ENCODE data around the gene MICU1. TPM values are rescaled to one million over a fixed set of nuclear protein-coding genes. Genes with fewer than 3 reads are reported as not detected.

The MICU1 gene
- total and polyA plus RNA-seq, 2 donors (not counting 3 experiments of a cell fraction or from before 2014, with no cell fraction given) = 27.5 to 48.0 TPM

GRCh38 chr10:72330069-72330426, 295.8 kb downstream of the MICU1 start:
- TF ChIP-seq POLR2A (IDR thresholded peaks at IDR 0.05; ENCODE audit: low read depth, low read length) (no peak), FOS (IDR thresholded peaks at IDR 0.05; ENCODE audit: borderline replicate concordance, insufficient read depth, low read length) (no peak), GATA2 (IDR thresholded peaks at IDR 0.05; ENCODE audit: insufficient read depth, insufficient read length, low read depth, low read length) (no peak), MYC (IDR thresholded peaks at IDR 0.05; ENCODE audit: low read depth, low read length) (no peak), JUN (IDR thresholded peaks at IDR 0.05; ENCODE audit: borderline replicate concordance, insufficient read depth, insufficient read length, low read depth) (no peak), CTCF (IDR thresholded peaks at IDR 0.05; ENCODE audit: extremely low read depth in 1 of 2, insufficient read depth in 1 of 2, low read depth in 1 of 2, low read length in 2 of 2) (no peak), EZH2 (IDR thresholded peaks at IDR 0.05; ENCODE audit: borderline replicate concordance, low read depth, low read length, severe bottlenecking) (no peak), POLR2AphosphoS5 (IDR thresholded peaks at IDR 0.05; ENCODE audit: insufficient read depth, low read depth, low read length) (no peak)
- TF ChIP-seq, protein P1, sequence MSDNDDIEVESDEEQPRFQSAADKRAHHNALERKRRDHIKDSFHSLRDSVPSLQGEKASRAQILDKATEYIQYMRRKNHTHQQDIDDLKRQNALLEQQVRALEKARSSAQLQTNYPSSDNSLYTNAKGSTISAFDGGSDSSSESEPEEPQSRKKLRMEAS (IDR thresholded peaks at IDR 0.05; ENCODE audit: insufficient read depth, insufficient read length) = no peak
- no peak overlapping the region for H2AFZ ChIP-seq (ENCODE audit: low read depth, low read length)
- BruUV-seq (replicated peaks) = TSS peak; percentile 2
- intact Hi-C loops (cut with micrococcal nuclease) = loop anchor here (5.0 kb wide), 1 partner anchor 353 kb away; no protein-coding TSS in a partner anchor
- FAIRE-seq (no peak), DNase-seq (ENCODE audit: low read depth, low spot score) (no peak)
- no peaks in the 10 kb centered on the region for H4K20me1 ChIP-seq (replicated peaks; ENCODE audit: control insufficient read depth, extremely low read depth, insufficient read depth, low read length)
- ChIA-PET CTCF (interaction anchor here (1.3 to 12.3 kb wide), 5 partner anchors 10 to 282 kb away, joined by 3 to 214 read pairs (median 12); partner anchors contain the start of gene DDIT4), POLR2A (interaction anchor here (1.6 to 2.6 kb wide), 2 partner anchors 56 to 204 kb away, joined by 3 to 8 read pairs; partner anchors contain the start of gene DDIT4)
- no peaks in the 10 kb centered on the region for H3K79me2 ChIP-seq (ENCODE audit: control insufficient read depth, insufficient read depth, low read length)
- no peaks in the 10 kb centered on the region for H3K27me3 ChIP-seq (ENCODE audit: control insufficient read depth in 2 of 2, insufficient read depth in 2 of 2, low read length in 2 of 2)
- H3K4me3 ChIP-seq (replicated peaks in 1 of 3; ENCODE audit: insufficient read depth in 1 of 3, low read depth in 1 of 3, low read length in 3 of 3) = no peak overlapping the region
- no peak overlapping the region for H3K27ac ChIP-seq (ENCODE audit: insufficient read depth, low read depth, low read length)
- H3K9ac ChIP-seq (replicated peaks; ENCODE audit: extremely low read depth, insufficient read depth, low read length) = no peak overlapping the region
- H3K4me1 ChIP-seq (ENCODE audit: control insufficient read depth, extremely low read depth, insufficient read depth, low read length) = peaks cover 47% of the 10 kb centered on the region
- H3K9me1 ChIP-seq (replicated peaks; ENCODE audit: control insufficient read depth, extremely low read depth, insufficient read depth, low read length) = no peaks in the 10 kb centered on the region
- no peak overlapping the region for H3K4me2 ChIP-seq (ENCODE audit: insufficient read depth, low read length)
- no peaks in the 10 kb centered on the region for H3K9me3 ChIP-seq (replicated peaks; ENCODE audit: control insufficient read depth, insufficient read depth, low read length)
- dilution Hi-C loops (cut with MboI; ENCODE audit: extremely low pct_ligation_motif_present, low sequenced_read_pairs) = no loop called here
- peaks cover 0 to 2% of the 10 kb centered on the region in 2 experiments for H3K36me3 ChIP-seq (ENCODE audit: control insufficient read depth in 2 of 2, extremely low read depth in 1 of 2, insufficient read depth in 2 of 2, low read length in 2 of 2)

Data from endothelial cell of umbilical vein (primary cell).